ENCODE results near the gene HBM. TPM values are rescaled to one million over a fixed set of nuclear protein-coding genes. Genes with fewer than 3 reads are reported as not detected.

The HBM gene
- polyA plus RNA-seq, 4 donors, result 1.5 to 29.2 (median 3.6) TPM

Other genes starting within 250 kb of the HBM start
- gene POLR3K, start 112.4 kb upstream of the HBM start, polyA plus RNA-seq (ENCODE audit: insufficient read length in 4 of 4), result 10 to 100 TPM; 10.3 to 13.0 (median 12.1) TPM
- 10 to 100 TPM; 34.3 to 46.9 (median 42.6) TPM for gene SNRNP25, start 112.2 kb upstream of the HBM start, polyA plus RNA-seq (ENCODE audit: insufficient read length in 4 of 4)
- gene RHBDF1, start 93.3 kb upstream of the HBM start, polyA plus RNA-seq (ENCODE audit: insufficient read length in 4 of 4), result 10 to 100 TPM; 24.9 to 42.0 (median 28.8) TPM
- 10 to 100 TPM; 19.2 to 29.9 (median 20.8) TPM for gene MPG, start 87.8 kb upstream of the HBM start, polyA plus RNA-seq (ENCODE audit: insufficient read length in 4 of 4)
- 10 to 100 TPM; 28.3 to 36.3 (median 30.8) TPM for gene NPRL3, start 27.3 kb upstream of the HBM start, polyA plus RNA-seq (ENCODE audit: insufficient read length in 4 of 4)
- 1 to 10 TPM in 3 of 4 donors, under 1 TPM in 1; 0.74 to 9.7 (median 3.0) TPM for gene HBZ, start 13.3 kb upstream of the HBM start, polyA plus RNA-seq (ENCODE audit: insufficient read length in 4 of 4)
- gene HBA2, start 6.9 kb downstream of the HBM start, polyA plus RNA-seq (ENCODE audit: insufficient read length in 4 of 4), result over 10,000 TPM in 1 of 4 donors, 1,000 to 10,000 TPM in 1, 100 to 1,000 TPM in 2; 628 to 18,307 (median 1,105) TPM
- over 10,000 TPM in 1 of 4 donors, 100 to 1,000 TPM in 3; 453 to 13,427 (median 759) TPM for gene HBA1, start 10.7 kb downstream of the HBM start, polyA plus RNA-seq (ENCODE audit: insufficient read length in 4 of 4)
- gene HBQ1, start 14.5 kb downstream of the HBM start, polyA plus RNA-seq (ENCODE audit: insufficient read length in 4 of 4), result 1 to 10 TPM in 2 of 4 donors, under 1 TPM in 1, not detected in 1; 0.85 to 4.5 (median 1.1) TPM
- 100 to 1,000 TPM in 3 of 4 donors, 10 to 100 TPM in 1; 96.7 to 167 (median 125) TPM for gene LUC7L, start 63.5 kb downstream of the HBM start, polyA plus RNA-seq (ENCODE audit: insufficient read length in 4 of 4)
- 10 to 100 TPM; 42.8 to 87.7 (median 73.3) TPM for gene FAM234A, start 68.8 kb downstream of the HBM start, polyA plus RNA-seq (ENCODE audit: insufficient read length in 4 of 4)
- gene RGS11, start 110.0 kb downstream of the HBM start, polyA plus RNA-seq (ENCODE audit: insufficient read length in 4 of 4), result 1 to 10 TPM in 3 of 4 donors, under 1 TPM in 1; 0.76 to 3.7 (median 2.4) TPM
- gene ARHGDIG, start 114.6 kb downstream of the HBM start, polyA plus RNA-seq (ENCODE audit: insufficient read length in 4 of 4), result 1 to 10 TPM; 1.2 to 4.6 (median 2.8) TPM
- 1 to 10 TPM in 2 of 4 donors, under 1 TPM in 2; 0.32 to 1.8 (median 0.84) TPM for gene PDIA2, start 117.2 kb downstream of the HBM start, polyA plus RNA-seq (ENCODE audit: insufficient read length in 4 of 4)
- gene AXIN1, start 186.7 kb downstream of the HBM start, polyA plus RNA-seq (ENCODE audit: insufficient read length in 4 of 4), result 10 to 100 TPM; 14.9 to 22.8 (median 15.8) TPM
- gene MRPL28, start 204.6 kb downstream of the HBM start, polyA plus RNA-seq (ENCODE audit: insufficient read length in 4 of 4), result 10 to 100 TPM; 36.9 to 82.5 (median 65.4) TPM
- gene PGAP6, start 216.0 kb downstream of the HBM start, polyA plus RNA-seq (ENCODE audit: insufficient read length in 4 of 4), result 10 to 100 TPM; 21.6 to 64.8 (median 56.5) TPM
- gene NME4, start 231.2 kb downstream of the HBM start, polyA plus RNA-seq (ENCODE audit: insufficient read length in 4 of 4), result 100 to 1,000 TPM in 3 of 4 donors, 10 to 100 TPM in 1; 97.7 to 141 (median 104) TPM
- gene DECR2, start 235.9 kb downstream of the HBM start, polyA plus RNA-seq (ENCODE audit: insufficient read length in 4 of 4), result 10 to 100 TPM; 17.3 to 31.8 (median 22.7) TPM

Measured in left renal pelvis (tissue), 4 donors.